SU-DHL-6 (cell line): ENCODE data around the gene ABHD12B.

Source experiments
- H2AFZ ChIP-seq: fragments of 200-600 bp; sonication (generic); 2 replicates; pipeline ENCODE4 v1.6.1; 2014; ENCODE audit warnings: low read depth, mild to moderate bottlenecking, moderate library complexity, mixed read lengths, antibody characterized with exemption, low read length; ENCODE audit not compliant: severe bottlenecking
- H3F3A ChIP-seq: fragments of 200-600 bp; shearing (Covaris generic); 2 replicates; pipeline ENCODE4 v1.6.0; 2016; ENCODE audit warnings: antibody characterized with exemption, mild to moderate bottlenecking; ENCODE audit not compliant: insufficient read depth
- H3K27ac ChIP-seq: fragments of 200-600 bp; sonication (generic); 2 replicates; pipeline ENCODE4 v1.5.1; 2016; ENCODE audit warnings: low read depth, mild to moderate bottlenecking, low read length, moderate library complexity, mixed read lengths
- H3K27me3 ChIP-seq: fragments of 200-600 bp; sonication (generic), shearing (Covaris generic); 2 replicates; pipeline ENCODE4 v1.6.0; 2014; ENCODE audit warnings: mild to moderate bottlenecking, low read length
- H3K36me3 ChIP-seq: fragments of 200-600 bp; sonication (generic); 2 replicates; pipeline ENCODE4 v1.6.1; 2014; ENCODE audit warnings: mild to moderate bottlenecking, low read length, mixed read lengths
- H3K4me2 ChIP-seq: fragments of 300-600, 200-600 bp; shearing (Covaris generic), sonication (generic); 2 replicates; pipeline ENCODE4 v1.6.0; 2014; ENCODE audit warnings: low read length, low read depth, mild to moderate bottlenecking; ENCODE audit not compliant: poor library complexity, severe bottlenecking
- H3K4me3 ChIP-seq: fragments of 200-600 bp; sonication (generic); 2 replicates; pipeline ENCODE4 v1.5.1; 2014; ENCODE audit warnings: antibody characterized with exemption, low read length, mild to moderate bottlenecking, mixed read lengths; ENCODE audit not compliant: insufficient read depth, poor library complexity, severe bottlenecking
- H3K79me2 ChIP-seq: fragments of 200-600 bp; sonication (generic); 2 replicates; pipeline ENCODE4 v1.6.1; 2014; ENCODE audit warnings: mild to moderate bottlenecking, low read length, moderate library complexity; ENCODE audit not compliant: insufficient read depth
- H3K9ac ChIP-seq: fragments of 200-600 bp; sonication (generic); 2 replicates; pipeline ENCODE4 v1.7.0; 2014; ENCODE audit warnings: mild to moderate bottlenecking, low read length
- H3K9me2 ChIP-seq: fragments of 200-600 bp; sonication (generic); replicated peaks from 2 replicates; pipeline ENCODE4 v1.6.1; 2014; ENCODE audit warnings: low read length; ENCODE audit not compliant: insufficient read depth
- H3K9me3 ChIP-seq: fragments of 200-600 bp; sonication (generic); 2 replicates; pipeline ENCODE4 v1.6.1; 2014; ENCODE audit warnings: low read length, mixed read lengths; ENCODE audit not compliant: insufficient read depth
- H4K20me1 ChIP-seq: fragments of 200-600 bp; sonication (generic); 2 replicates; pipeline ENCODE4 v1.6.1; 2014; ENCODE audit warnings: low read depth, mild to moderate bottlenecking, antibody characterized with exemption, low read length, moderate library complexity, mixed read lengths
- CTCF ChIP-seq: fragments of 200-600 bp; sonication (generic); IDR thresholded peaks from one replicate; pipeline ENCODE4 v1.5.1; 2017; ENCODE audit warnings: antibody characterized with exemption, mild to moderate bottlenecking, low read length, moderate library complexity; ENCODE audit not compliant: insufficient read depth, poor library complexity, severe bottlenecking
- EZH2phosphoT487 ChIP-seq: fragments of 200-600 bp; sonication (generic), shearing (Covaris generic); conservative IDR thresholded peaks from 2 replicates; pipeline ENCODE4 v1.6.1; 2018; ENCODE audit warnings: mild to moderate bottlenecking, antibody characterized with exemption, low read length, moderate library complexity, mixed read lengths

The ABHD12B gene

GRCh38 chr14:50932592-50933495, 61.0 kb downstream of the ABHD12B start:
- Histone ChIP-seq H3K4me3 (no peak overlapping the region), H3K36me3 (no peaks in the 10 kb centered on the region), H3K27ac (no peak overlapping the region), H3K9ac (no peak overlapping the region), H3F3A (no peaks in the 10 kb centered on the region), H3K79me2 (no peaks in the 10 kb centered on the region), H3K27me3 (no peaks in the 10 kb centered on the region), H4K20me1 (no peaks in the 10 kb centered on the region), H3K9me3 (no peaks in the 10 kb centered on the region), H2AFZ (no peak overlapping the region), H3K4me2 (no peak overlapping the region), H3K9me2 (no peaks in the 10 kb centered on the region)
- TF ChIP-seq EZH2phosphoT487 (no peak), CTCF (no peak)

GRCh38 chr14:50935126-50936015, 63.5 kb downstream of the ABHD12B start:
- no peaks in the 10 kb centered on the region for H3F3A ChIP-seq
- no peaks in the 10 kb centered on the region for H3K36me3 ChIP-seq
- no peak overlapping the region for H3K9ac ChIP-seq
- TF ChIP-seq EZH2phosphoT487 (no peak), CTCF (no peak)
- no peak overlapping the region for H2AFZ ChIP-seq
- no peaks in the 10 kb centered on the region for H3K79me2 ChIP-seq
- H3K27ac ChIP-seq = no peak overlapping the region
- no peak overlapping the region for H3K4me3 ChIP-seq
- H3K9me2 ChIP-seq = no peaks in the 10 kb centered on the region
- H3K9me3 ChIP-seq = no peaks in the 10 kb centered on the region
- H4K20me1 ChIP-seq = no peaks in the 10 kb centered on the region
- H3K27me3 ChIP-seq = no peaks in the 10 kb centered on the region
- H3K4me2 ChIP-seq = no peak overlapping the region

- Histone ChIP-seq H3K4me2 (no peak overlapping the region), H2AFZ (no peak overlapping the region), H3K27me3 (no peaks in the 10 kb centered on the region), H3K4me3 (no peak overlapping the region), H3K36me3 (no peaks in the 10 kb centered on the region), H3K9me2 (no peaks in the 10 kb centered on the region), H3K9me3 (no peaks in the 10 kb centered on the region), H3K79me2 (no peaks in the 10 kb centered on the region), H3K9ac (no peak overlapping the region), H3F3A (no peaks in the 10 kb centered on the region), H4K20me1 (no peaks in the 10 kb centered on the region), H3K27ac (no peak overlapping the region)
- TF ChIP-seq CTCF (no peak), EZH2phosphoT487 (no peak)
Observed at GRCh38 chr14:50936016-50936340, 64.1 kb downstream of the ABHD12B start.
